Esophagus squamous epithelium (tissue), 4 donors: ENCODE measurements around the gene MRPL37.

Experiments used
- POLR2A ChIP-seq, 4 donors: fragments of 450-650 bp; IDR thresholded peaks; one replicate each; pipeline ENCODE4 v1.6.1; 2017; ENCODE audit warnings: antibody characterized with exemption in 4 of 4, mild to moderate bottlenecking in 4 of 4, moderate library complexity in 3 of 4
- TF ChIP-seq, protein P1 (sequence below), 6 experiments: fragments of 450-650 bp in 4 of 6; fragments of 200-600 bp in 2 of 6; sonication (generic) in 2 of 6; IDR thresholded peaks; one replicate each; pipeline ENCODE4 v1.5.1; 2016 to 2019; ENCODE audit warnings: antibody characterized with exemption in 6 of 6, mild to moderate bottlenecking in 4 of 6, moderate library complexity in 4 of 6

DNA sequence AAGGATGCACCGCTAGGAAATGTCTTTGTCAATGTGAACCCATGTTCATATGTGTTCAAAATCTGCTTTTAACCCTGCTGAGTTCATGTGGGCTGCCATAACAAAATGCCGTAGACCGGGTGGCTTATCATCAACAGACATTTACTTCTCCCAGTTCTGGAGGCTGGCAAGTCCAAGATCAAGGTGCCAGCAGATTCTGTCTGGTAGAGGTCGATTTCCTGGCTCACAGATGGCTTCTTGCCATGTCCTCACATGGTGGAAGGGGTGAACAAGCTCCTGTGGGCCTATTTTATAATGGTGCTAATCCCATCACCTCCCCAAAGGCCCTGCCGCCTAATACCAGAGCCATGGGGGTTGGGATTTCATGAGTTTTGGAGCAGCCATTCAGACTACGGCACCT, 42.6 kb upstream of the MRPL37 start:
- TF ChIP-seq, protein P1, sequence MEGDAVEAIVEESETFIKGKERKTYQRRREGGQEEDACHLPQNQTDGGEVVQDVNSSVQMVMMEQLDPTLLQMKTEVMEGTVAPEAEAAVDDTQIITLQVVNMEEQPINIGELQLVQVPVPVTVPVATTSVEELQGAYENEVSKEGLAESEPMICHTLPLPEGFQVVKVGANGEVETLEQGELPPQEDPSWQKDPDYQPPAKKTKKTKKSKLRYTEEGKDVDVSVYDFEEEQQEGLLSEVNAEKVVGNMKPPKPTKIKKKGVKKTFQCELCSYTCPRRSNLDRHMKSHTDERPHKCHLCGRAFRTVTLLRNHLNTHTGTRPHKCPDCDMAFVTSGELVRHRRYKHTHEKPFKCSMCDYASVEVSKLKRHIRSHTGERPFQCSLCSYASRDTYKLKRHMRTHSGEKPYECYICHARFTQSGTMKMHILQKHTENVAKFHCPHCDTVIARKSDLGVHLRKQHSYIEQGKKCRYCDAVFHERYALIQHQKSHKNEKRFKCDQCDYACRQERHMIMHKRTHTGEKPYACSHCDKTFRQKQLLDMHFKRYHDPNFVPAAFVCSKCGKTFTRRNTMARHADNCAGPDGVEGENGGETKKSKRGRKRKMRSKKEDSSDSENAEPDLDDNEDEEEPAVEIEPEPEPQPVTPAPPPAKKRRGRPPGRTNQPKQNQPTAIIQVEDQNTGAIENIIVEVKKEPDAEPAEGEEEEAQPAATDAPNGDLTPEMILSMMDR (IDR thresholded peaks at IDR 0.05) = no peak
- TF ChIP-seq POLR2A (IDR thresholded peaks at IDR 0.05) = no peak
